MM.1S (cell line): ENCODE measurements around the gene LIN37.

Experiments
- EZH2 ChIP-seq: fragments of 300-600 bp; sonication (generic); optimal IDR thresholded peaks from 2 replicates; pipeline ENCODE3; 2017; ENCODE audit warnings: low read depth, mild to moderate bottlenecking, antibody characterized with exemption, low read length, mixed read lengths
- EZH2phosphoT487 ChIP-seq: fragments of 300-600 bp; sonication (generic); IDR thresholded peaks from 2 replicates; pipeline ENCODE4 v1.6.1; 2018; ENCODE audit warnings: antibody characterized with exemption, low read length
- TF ChIP-seq, protein P1 (sequence below): fragments of 300-600 bp; sonication (generic); IDR thresholded peaks from 2 replicates; pipeline ENCODE4 v1.5.1; 2016; ENCODE audit warnings: antibody characterized with exemption, low read length, mixed read lengths

DNA sequence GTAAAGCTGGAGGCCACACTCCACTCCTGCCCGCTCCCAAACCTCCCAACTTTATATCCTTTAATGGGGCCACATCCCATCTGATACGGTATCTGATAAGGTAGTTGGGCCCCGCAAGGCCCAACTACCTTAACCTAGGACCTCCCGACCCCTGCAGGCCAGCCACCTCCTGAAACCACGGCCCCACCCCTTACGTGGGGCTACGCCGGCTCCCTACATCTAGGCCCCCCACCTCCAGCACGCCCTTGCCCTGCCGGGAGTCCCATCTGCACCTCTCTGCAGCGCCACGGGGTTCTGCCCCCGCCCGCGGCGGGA lies 8.3 kb upstream of the LIN37 start:
- TF ChIP-seq, protein P1, sequence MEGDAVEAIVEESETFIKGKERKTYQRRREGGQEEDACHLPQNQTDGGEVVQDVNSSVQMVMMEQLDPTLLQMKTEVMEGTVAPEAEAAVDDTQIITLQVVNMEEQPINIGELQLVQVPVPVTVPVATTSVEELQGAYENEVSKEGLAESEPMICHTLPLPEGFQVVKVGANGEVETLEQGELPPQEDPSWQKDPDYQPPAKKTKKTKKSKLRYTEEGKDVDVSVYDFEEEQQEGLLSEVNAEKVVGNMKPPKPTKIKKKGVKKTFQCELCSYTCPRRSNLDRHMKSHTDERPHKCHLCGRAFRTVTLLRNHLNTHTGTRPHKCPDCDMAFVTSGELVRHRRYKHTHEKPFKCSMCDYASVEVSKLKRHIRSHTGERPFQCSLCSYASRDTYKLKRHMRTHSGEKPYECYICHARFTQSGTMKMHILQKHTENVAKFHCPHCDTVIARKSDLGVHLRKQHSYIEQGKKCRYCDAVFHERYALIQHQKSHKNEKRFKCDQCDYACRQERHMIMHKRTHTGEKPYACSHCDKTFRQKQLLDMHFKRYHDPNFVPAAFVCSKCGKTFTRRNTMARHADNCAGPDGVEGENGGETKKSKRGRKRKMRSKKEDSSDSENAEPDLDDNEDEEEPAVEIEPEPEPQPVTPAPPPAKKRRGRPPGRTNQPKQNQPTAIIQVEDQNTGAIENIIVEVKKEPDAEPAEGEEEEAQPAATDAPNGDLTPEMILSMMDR = no peak
- TF ChIP-seq EZH2 (no peak), EZH2phosphoT487 (no peak)
